ENCODE data around the gene PRPF6. TPM values are rescaled to one million over a fixed set of nuclear protein-coding genes. Genes with fewer than 3 reads are reported as not detected.

Gene PRPF6
- total and polyA plus RNA-seq, 2 of the 13 experiments (the other 11 are each of a cell fraction or from before 2014, with no cell fraction given): 63.7 to 101 TPM

DNA sequence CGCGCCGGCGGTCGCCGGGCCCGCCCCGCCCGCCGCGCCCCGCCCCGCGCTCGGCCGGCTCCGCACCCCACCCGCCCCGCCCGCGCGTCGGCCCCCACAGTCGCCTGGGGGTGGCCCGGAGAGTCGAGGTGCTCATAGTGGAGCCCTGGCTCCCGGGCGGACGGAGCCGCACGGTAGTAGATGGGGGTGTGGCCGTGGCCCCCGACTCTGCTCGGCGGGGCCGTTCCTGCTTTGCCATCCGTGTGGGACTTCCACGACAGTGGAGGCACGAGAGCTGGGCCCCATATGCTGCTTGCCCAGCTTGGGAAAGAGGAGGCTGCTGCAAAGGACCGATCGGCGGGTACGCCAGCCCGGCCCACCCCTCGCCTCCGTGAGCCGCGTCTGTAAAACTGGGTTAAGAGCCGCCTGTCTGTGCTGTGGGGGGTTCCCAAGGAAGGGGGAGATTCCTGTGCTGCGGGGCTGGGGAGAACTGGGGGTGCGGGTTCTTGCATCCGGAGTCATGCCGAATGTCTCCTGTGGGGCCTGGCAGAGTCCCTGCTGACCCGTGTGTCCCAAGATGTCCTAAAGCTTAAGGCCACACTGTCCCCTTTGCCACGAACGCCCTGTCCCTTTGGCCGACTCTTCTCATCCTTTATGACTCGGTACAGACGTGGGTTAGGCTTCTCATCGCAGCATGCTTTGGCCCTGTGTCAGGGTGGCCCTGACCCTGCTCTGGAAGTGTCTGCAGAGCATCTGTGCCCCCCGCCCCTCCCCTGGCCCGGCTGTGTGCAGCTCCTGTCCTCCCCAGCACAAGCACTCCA, 99.3 kb downstream of the PRPF6 start, which contains the start of gene OPRL1 (continued):
- peak; percentile 57; the same call in 1 of the 2 replicates for TF ChIP-seq ZNF543 (CRISPR knock-in tag; IDR thresholded peaks at IDR 0.05)
- no peak for TF ChIP-seq NCOA1 (CRISPR knock-in tag; IDR thresholded peaks at IDR 0.05)
- TF ChIP-seq, protein P1, sequence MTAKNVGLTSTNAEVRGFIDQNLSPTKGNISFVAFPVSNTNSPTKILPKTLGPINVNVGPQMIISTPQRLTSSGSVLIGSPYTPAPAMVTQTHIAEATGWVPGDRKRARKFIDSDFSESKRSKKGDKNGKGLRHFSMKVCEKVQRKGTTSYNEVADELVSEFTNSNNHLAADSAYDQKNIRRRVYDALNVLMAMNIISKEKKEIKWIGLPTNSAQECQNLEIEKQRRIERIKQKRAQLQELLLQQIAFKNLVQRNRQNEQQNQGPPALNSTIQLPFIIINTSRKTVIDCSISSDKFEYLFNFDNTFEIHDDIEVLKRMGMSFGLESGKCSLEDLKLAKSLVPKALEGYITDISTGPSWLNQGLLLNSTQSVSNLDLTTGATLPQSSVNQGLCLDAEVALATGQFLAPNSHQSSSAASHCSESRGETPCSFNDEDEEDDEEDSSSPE (CRISPR knock-in tag; IDR thresholded peaks at IDR 0.05): no peak
- 0 out of 2 replicates have a peak, but pooled peaks have one; percentile 42 for TF ChIP-seq ZNF329 (CRISPR knock-in tag; IDR thresholded peaks at IDR 0.05; ENCODE audit: low read depth)
- 0 out of 2 replicates have a peak, but pooled peaks have one; percentile 23 for TF ChIP-seq FOXC1 (CRISPR knock-in tag; IDR thresholded peaks at IDR 0.05; ENCODE audit: borderline replicate concordance)
- no peak for TF ChIP-seq PLRG1 (conservative IDR thresholded peaks at IDR 0.05)
- no peak for TF ChIP-seq TSC22D2 (CRISPR knock-in tag; IDR thresholded peaks at IDR 0.05; ENCODE audit: borderline replicate concordance)
- TF ChIP-seq, protein P2, sequence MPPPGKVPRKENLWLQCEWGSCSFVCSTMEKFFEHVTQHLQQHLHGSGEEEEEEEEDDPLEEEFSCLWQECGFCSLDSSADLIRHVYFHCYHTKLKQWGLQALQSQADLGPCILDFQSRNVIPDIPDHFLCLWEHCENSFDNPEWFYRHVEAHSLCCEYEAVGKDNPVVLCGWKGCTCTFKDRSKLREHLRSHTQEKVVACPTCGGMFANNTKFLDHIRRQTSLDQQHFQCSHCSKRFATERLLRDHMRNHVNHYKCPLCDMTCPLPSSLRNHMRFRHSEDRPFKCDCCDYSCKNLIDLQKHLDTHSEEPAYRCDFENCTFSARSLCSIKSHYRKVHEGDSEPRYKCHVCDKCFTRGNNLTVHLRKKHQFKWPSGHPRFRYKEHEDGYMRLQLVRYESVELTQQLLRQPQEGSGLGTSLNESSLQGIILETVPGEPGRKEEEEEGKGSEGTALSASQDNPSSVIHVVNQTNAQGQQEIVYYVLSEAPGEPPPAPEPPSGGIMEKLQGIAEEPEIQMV (CRISPR knock-in tag; IDR thresholded peaks at IDR 0.05; ENCODE audit: low read depth): no peak
- TF ChIP-seq, protein P3, sequence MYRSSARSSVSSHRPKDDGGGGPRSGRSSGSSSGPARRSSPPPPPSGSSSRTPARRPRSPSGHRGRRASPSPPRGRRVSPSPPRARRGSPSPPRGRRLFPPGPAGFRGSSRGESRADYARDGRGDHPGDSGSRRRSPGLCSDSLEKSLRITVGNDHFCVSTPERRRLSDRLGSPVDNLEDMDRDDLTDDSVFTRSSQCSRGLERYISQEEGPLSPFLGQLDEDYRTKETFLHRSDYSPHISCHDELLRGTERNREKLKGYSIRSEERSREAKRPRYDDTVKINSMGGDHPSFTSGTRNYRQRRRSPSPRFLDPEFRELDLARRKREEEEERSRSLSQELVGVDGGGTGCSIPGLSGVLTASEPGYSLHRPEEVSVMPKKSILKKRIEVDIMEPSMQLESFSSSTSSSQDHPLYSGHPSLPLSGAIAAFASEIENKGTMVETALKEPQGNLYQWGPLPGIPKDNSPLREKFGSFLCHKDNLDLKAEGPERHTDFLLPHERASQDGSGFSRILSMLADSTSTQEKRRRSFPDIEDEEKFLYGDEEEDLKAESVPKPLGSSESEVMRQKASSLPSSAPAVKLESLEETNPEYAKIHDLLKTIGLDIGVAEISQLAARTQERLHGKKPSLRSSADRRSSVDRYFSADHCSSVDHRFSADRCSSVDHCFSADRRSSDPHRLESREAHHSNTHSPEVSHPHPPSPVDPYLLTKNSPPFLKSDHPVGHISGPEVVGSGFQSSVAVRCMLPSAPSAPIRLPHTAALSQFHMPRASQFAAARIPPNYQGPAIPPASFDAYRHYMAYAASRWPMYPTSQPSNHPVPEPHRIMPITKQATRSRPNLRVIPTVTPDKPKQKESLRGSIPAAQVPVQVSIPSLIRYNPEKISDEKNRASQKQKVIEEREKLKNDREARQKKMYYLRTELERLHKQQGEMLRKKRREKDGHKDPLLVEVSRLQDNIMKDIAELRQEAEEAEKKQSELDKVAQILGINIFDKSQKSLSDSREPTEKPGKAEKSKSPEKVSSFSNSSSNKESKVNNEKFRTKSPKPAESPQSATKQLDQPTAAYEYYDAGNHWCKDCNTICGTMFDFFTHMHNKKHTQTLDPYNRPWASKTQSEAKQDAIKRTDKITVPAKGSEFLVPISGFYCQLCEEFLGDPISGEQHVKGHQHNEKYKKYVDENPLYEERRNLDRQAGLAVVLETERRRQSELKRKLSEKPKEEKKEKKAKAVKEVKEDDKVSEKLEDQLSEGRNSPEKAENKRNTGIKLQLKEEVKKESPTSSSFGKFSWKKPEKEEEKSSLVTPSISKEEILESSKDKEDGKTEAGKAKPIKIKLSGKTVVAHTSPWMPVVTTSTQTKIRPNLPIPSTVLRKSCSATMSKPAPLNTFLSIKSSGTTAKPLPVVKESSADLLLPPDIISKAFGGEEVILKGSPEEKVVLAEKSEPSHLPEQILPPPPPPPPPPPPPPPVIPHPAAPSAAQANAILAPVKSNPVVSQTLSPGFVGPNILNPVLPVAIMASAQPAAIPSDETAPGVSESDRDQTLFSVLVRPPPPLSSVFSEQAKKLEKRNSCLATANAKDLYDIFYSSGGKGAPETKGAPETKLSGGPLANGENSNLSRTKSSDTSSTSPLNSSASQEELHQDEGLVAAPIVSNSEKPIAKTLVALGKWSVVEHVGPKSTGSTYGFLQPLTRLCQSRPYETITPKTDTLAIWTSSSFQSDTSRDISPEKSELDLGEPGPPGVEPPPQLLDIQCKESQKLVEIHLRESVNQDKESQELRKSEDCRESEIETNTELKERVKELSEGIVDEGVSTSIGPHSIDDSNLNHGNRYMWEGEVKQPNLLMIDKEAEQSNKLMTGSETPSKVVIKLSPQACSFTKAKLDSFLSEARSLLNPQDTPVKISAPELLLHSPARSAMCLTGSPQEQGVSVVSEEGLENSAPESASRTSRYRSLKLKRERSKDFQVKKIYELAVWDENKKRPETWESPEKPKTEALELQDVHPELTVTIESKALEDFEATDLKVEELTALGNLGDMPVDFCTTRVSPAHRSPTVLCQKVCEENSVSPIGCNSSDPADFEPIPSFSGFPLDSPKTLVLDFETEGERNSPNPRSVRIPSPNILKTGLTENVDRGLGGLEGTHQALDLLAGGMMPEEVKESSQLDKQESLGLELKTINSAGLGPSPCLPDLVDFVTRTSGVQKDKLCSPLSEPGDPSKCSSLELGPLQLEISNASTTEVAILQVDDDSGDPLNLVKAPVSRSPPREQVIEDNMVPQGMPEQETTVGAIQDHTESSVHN (CRISPR knock-in tag; IDR thresholded peaks at IDR 0.05): peak; percentile 72; the same call in 1 of the 2 replicates
- TF ChIP-seq ATM (IDR thresholded peaks at IDR 0.05; ENCODE audit: borderline replicate concordance): no peak
- peak; percentile 49 for TF ChIP-seq ZNF883 (CRISPR knock-in tag; IDR thresholded peaks at IDR 0.05; ENCODE audit: not compliant biosample characterization)
- TF ChIP-seq ZC3H4 (CRISPR knock-in tag; IDR thresholded peaks at IDR 0.05; ENCODE audit: borderline replicate concordance): no peak
- no peak for TF ChIP-seq DPF2 (CRISPR knock-in tag; IDR thresholded peaks at IDR 0.05; ENCODE audit: borderline replicate concordance, low read depth)
- TF ChIP-seq ZNF747 (CRISPR knock-in tag; IDR thresholded peaks at IDR 0.05; ENCODE audit: borderline replicate concordance): no peak
- TF ChIP-seq ZFY (CRISPR knock-in tag; IDR thresholded peaks at IDR 0.05): peak; percentile 39; the same call in 1 of the 2 replicates

Measured in HepG2 (cell line).